NCI-H2107 (cell line): ENCODE data around the gene MFAP4.

Source experiments
- DNase-seq: peaks from one replicate; lab custom pipeline; 2025; lab: John Stamatoyannopoulos, UW

Gene MFAP4

GRCh38 chr17:19385521-19385983 lies 1.4 kb downstream of the MFAP4 start:
- no peak for DNase-seq

- peak; percentile 31 for DNase-seq
These were observed 2.1 kb downstream of the MFAP4 start for GRCh38 chr17:19384723-19385391.

DNA sequence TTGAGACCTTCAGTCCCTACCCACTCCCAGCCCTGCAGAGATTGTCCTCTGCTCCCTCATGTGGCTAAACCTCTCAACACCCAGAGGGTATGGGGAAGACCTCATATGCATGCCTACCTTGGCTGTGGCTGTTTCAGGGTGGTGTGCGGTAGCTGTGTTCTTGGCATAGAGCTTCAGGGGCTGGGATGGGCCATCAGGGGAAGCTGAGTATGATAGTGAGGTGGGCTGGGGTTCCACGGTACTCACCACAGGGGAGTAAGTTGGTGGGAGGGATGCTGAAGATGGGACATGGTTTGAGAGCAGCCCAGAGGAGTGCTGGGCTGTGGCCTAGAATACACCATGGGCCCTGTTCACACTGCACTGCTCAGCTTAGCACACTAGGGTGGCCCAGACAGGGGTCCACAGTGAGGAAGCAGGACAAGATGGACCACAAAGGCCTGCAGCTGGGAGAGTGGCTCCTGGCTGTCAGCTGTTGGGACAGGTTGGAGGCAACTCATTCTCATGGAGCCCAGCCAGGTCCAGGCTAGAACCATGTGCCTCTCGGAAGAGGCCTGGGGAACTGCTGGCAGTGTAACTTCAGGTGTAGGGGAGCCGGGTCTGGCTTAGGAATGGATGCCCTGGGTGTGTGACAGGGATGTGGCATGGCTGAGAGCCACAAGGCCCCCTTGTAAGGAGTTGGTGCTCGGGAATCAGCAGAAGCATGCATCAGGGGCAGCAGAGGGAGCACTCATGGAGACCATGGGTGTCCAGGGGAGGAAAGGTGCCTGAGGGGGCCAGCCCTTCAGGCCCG lies 3.1 kb downstream of the MFAP4 start:
- DNase-seq = no peak

DNA sequence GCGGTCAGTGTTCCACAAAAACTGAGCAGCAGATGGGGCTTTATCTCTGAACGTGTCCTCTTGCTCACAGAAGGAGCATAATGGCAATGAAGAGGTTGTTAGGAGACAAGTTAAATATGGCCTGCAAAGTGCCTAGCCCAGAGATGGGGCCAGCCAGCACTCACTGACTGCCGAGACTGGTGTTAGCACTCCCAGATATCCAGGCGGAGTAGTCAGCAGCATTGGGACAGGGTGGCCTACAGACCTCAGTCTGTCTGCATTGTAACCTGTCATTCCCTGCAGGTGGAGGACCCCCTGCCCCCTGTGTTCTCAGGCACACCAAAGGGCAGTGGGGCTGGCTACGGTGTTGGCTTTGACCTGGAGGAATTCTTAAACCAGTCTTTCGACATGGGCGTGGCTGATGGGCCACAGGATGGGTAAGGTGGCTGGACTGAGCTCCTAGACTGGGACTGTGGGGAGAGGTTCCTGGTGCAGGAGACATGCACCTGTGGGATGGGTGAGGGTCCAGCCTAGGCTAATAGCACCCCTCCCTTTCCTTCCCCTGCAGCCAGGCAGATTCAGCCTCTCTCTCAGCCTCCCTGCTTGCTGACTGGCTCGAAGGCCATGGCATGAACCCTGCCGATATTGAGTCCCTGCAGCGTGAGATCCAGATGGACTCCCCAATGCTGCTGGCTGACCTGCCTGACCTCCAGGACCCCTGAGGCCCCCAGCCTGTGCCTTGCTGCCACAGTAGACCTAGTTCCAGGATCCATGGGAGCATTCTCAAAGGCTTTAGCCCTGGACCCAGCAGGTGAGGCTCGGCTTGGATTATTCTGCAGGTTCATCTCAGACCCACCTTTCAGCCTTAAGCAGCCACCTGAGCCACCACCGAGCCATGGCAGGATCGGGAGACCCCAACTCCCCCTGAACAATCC lies 4.2 kb downstream of the MFAP4 start:
- DNase-seq = no peak

GRCh38 chr17:19381741-19382444 lies 5.1 kb downstream of the MFAP4 start:
- no peak for DNase-seq

- DNase-seq = no peak
These were observed 5.6 kb downstream of the MFAP4 start for GRCh38 chr17:19381361-19381740.

DNA sequence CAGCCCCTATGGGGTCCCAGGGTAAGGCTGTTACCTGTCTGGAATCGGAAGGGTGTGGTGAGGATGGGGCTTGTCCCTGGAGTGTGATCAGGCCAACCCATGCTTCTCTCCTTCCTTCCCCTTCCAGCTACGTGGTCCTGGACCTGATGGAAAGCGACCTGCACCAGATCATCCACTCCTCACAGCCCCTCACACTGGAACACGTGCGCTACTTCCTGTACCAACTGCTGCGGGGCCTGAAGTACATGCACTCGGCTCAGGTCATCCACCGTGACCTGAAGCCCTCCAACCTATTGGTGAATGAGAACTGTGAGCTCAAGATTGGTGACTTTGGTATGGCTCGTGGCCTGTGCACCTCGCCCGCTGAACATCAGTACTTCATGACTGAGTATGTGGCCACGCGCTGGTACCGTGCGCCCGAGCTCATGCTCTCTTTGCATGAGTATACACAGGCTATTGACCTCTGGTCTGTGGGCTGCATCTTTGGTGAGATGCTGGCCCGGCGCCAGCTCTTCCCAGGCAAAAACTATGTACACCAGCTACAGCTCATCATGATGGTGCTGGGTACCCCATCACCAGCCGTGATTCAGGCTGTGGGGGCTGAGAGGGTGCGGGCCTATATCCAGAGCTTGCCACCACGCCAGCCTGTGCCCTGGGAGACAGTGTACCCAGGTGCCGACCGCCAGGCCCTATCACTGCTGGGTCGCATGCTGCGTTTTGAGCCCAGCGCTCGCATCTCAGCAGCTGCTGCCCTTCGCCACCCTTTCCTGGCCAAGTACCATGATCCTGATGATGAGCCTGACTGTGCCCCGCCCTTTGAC lies 6.3 kb downstream of the MFAP4 start:
- DNase-seq = no peak

GRCh38 chr17:19379361-19380065 lies 7.5 kb downstream of the MFAP4 start:
- DNase-seq = no peak

- no peak for DNase-seq
These were observed 8.3 kb downstream of the MFAP4 start, which contains the start of gene MAPK7 for GRCh38 chr17:19378416-19379360. Gene MAPK7 (plus strand): TSS chr17:19378498. CDS start chr17:19378901, 403 bp downstream.

- peak; percentile 77 for DNase-seq
These were observed 9.2 kb downstream of the MFAP4 start for GRCh38 chr17:19377602-19378415.

GRCh38 chr17:19376811-19377210 lies 10.2 kb downstream of the MFAP4 start:
- no peak for DNase-seq

DNA sequence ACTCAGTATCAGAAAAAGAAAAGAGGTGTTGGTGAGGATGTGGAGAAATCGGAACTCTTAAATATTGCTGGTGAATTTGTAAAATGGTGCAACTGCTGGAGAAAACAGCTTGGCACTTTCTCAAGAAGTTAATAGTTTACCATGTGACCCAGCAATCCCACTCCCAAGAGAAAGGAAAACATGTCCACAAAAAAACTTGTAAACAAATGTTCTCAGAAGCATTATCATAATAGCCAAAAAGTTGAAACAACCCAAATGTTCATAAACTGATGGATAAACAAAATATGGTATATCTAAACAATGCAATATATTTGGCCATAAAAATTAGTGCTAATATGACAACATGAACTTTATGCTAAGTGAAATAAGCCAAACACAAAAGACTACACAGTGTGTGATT lies 11.3 kb downstream of the MFAP4 start:
- DNase-seq = no peak

- DNase-seq = no peak
These were observed 12.9 kb downstream of the MFAP4 start for GRCh38 chr17:19374136-19374535.

GRCh38 chr17:19372866-19373504 lies 14.0 kb downstream of the MFAP4 start:
- no peak for DNase-seq

DNA sequence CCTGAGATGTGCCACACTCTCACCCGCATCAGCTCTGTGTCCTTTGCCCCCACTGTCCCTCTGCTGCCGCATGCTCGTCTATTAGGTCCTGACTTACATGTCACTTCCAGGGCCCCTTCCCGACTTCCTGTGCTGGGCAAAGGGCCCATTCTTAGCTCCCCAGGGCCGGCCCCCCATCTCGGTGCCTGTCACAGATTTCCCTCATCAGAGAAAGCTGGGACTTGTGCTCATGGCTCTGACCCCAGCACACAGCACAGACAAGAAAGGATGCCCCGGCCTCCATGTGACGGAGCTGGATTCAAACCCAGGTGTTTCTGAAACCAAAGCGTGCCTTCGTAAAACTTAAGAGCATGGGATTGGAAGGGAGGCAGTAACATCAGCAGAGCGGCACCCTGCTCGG lies 14.6 kb downstream of the MFAP4 start:
- DNase-seq = no peak

- DNase-seq = no peak
These were observed 15.0 kb downstream of the MFAP4 start for GRCh38 chr17:19372011-19372370.

GRCh38 chr17:19371259-19372010 lies 15.6 kb downstream of the MFAP4 start:
- DNase-seq = no peak
